GM19463 (cell line): ENCODE data around the gene TBC1D10A.

Source experiments
- ATAC-seq: cut with Tn5 transposase; IDR thresholded peaks from one replicate; pipeline ENCODE4 v1.9.1; 2021; ENCODE audit warnings: mild to moderate bottlenecking, moderate library complexity; ENCODE audit not compliant: unreplicated experiment

The TBC1D10A gene

GRCh38 chr22:30302810-30303138, 24.0 kb downstream of the TBC1D10A start:
- ATAC-seq = no peak

- ATAC-seq = no peak
Measured at GRCh38 chr22:30301995-30302809, 24.5 kb downstream of the TBC1D10A start.

GRCh38 chr22:30299322-30299721, 27.4 kb downstream of the TBC1D10A start:
- no peak for ATAC-seq

- no peak for ATAC-seq
Measured at GRCh38 chr22:30297991-30298701, 28.6 kb downstream of the TBC1D10A start.

- ATAC-seq = no peak
Measured at GRCh38 chr22:30297276-30297990, 29.3 kb downstream of the TBC1D10A start.

- ATAC-seq = no peak
Measured at GRCh38 chr22:30296833-30297232, 29.9 kb downstream of the TBC1D10A start.

GRCh38 chr22:30296324-30296723, 30.4 kb downstream of the TBC1D10A start:
- no peak for ATAC-seq

GRCh38 chr22:30295576-30295975, 31.2 kb downstream of the TBC1D10A start:
- ATAC-seq = no peak

- ATAC-seq = no peak
Measured at GRCh38 chr22:30294830-30295229, 31.9 kb downstream of the TBC1D10A start.

GRCh38 chr22:30294066-30294465, 32.7 kb downstream of the TBC1D10A start:
- ATAC-seq = no peak

- no peak for ATAC-seq
Measured at GRCh38 chr22:30293026-30293425, 33.7 kb downstream of the TBC1D10A start.

GRCh38 chr22:30292069-30292970, 34.4 kb downstream of the TBC1D10A start:
- no peak for ATAC-seq

- no peak for ATAC-seq
Measured at GRCh38 chr22:30291058-30291892, 35.5 kb downstream of the TBC1D10A start.

- no peak for ATAC-seq
Measured at GRCh38 chr22:30290342-30291057, 36.2 kb downstream of the TBC1D10A start.

- peak; percentile 11 for ATAC-seq
Measured at GRCh38 chr22:30289980-30290313, 36.8 kb downstream of the TBC1D10A start.

GRCh38 chr22:30289141-30289979, 37.4 kb downstream of the TBC1D10A start, which contains the start of gene CASTOR1:
CASTOR1 (minus strand) TSS chr22:30289505; CDS start chr22:30289497, 8 bp downstream.
- peak; percentile 66 for ATAC-seq

GRCh38 chr22:30288419-30289140, 38.2 kb downstream of the TBC1D10A start:
- no peak for ATAC-seq
